OCI-LY7 (cell line): Measurements from ENCODE around the gene RHOT2. TPM values are rescaled to one million over a fixed set of nuclear protein-coding genes. Genes with fewer than 3 reads are reported as not detected.

Source experiments
- BruUV-seq: library from RNA; stranded (reverse); fragments of 400-500 nt; replicated peaks from 2 replicates; lab custom pipeline; 2021; lab: Mats Ljungman, UMichigan
- CTCF ChIA-PET: fragments of 300-600 bp; sonication (Branson Sonifier 250); formaldehyde crosslinking; loops from one replicate; lab custom pipeline; 2022; ENCODE audit warnings: antibody characterized with exemption; ENCODE audit not compliant: unreplicated experiment; lab: Charles Lee
- POLR2A ChIA-PET: fragments of 300-600 bp; sonication (Branson Sonifier 250); formaldehyde crosslinking; loops from one replicate; lab custom pipeline; 2022; ENCODE audit warnings: antibody characterized with exemption; lab: Charles Lee
- DNase-seq: peaks from one replicate; pipeline ENCODE4 v3.0.0-alpha.2; 2015; ENCODE audit warnings: low spot score
- H2AFZ ChIP-seq: fragments of 200-600 bp; sonication (generic), shearing (Covaris generic); 2 replicates; pipeline ENCODE4 v1.6.1; 2014; ENCODE audit warnings: mild to moderate bottlenecking, antibody characterized with exemption, low read length, moderate library complexity
- H3K27ac ChIP-seq: fragments of 200-600 bp; sonication (generic); 2 replicates; pipeline ENCODE4 v1.5.1; 2014; ENCODE audit warnings: mixed run types, low read depth, mild to moderate bottlenecking, moderate library complexity, low read length, inconsistent platforms; ENCODE audit not compliant: poor library complexity, severe bottlenecking
- H3K36me3 ChIP-seq: fragments of 200-600 bp; sonication (generic); 2 replicates; pipeline ENCODE4 v1.6.1; 2014; ENCODE audit warnings: mild to moderate bottlenecking, antibody characterized with exemption, low read length, moderate library complexity, mixed read lengths; ENCODE audit not compliant: insufficient read depth
- H3K4me1 ChIP-seq: fragments of 200-600 bp; sonication (generic); 2 replicates; pipeline ENCODE4 v1.5.1; 2014; ENCODE audit warnings: mild to moderate bottlenecking, low read length; ENCODE audit not compliant: insufficient read depth, poor library complexity, severe bottlenecking
- H3K4me2 ChIP-seq: fragments of 200-600 bp; sonication (generic); 2 replicates; pipeline ENCODE4 v1.6.1; 2014; ENCODE audit warnings: mild to moderate bottlenecking, low read length
- H3K4me3 ChIP-seq: fragments of 200-600 bp; sonication (generic); 2 replicates; pipeline ENCODE4 v1.5.1; 2014; ENCODE audit warnings: mild to moderate bottlenecking, low read depth, low read length; ENCODE audit not compliant: poor library complexity, severe bottlenecking
- H3K79me2 ChIP-seq: fragments of 200-600 bp; sonication (generic); 2 replicates; pipeline ENCODE4 v1.6.1; 2016; ENCODE audit warnings: low read depth, mild to moderate bottlenecking, low read length, moderate library complexity, mixed read lengths; ENCODE audit not compliant: insufficient read depth
- H3K9me2 ChIP-seq: fragments of 200-600 bp; sonication (generic); 2 replicates; pipeline ENCODE4 v1.6.1; 2016; ENCODE audit warnings: mild to moderate bottlenecking, low read length, mixed read lengths; ENCODE audit not compliant: insufficient read depth
- H3K9me3 ChIP-seq: fragments of 200-600 bp; sonication (generic); 2 replicates; pipeline ENCODE4 v1.6.1; 2014; ENCODE audit warnings: mild to moderate bottlenecking, mixed run types, low read length, mixed read lengths
- H4K20me1 ChIP-seq: fragments of 200-600 bp; sonication (generic); 2 replicates; pipeline ENCODE4 v1.6.1; 2014; ENCODE audit warnings: mild to moderate bottlenecking, antibody characterized with exemption, low read length, moderate library complexity, mixed read lengths; ENCODE audit not compliant: insufficient read depth
- EZH2phosphoT487 ChIP-seq: fragments of 200-600 bp; sonication (generic); IDR thresholded peaks from 2 replicates; pipeline ENCODE4 v1.6.1; 2018; ENCODE audit warnings: low read depth, borderline replicate concordance, mild to moderate bottlenecking, mixed run types, antibody characterized with exemption, low read length, moderate library complexity, mixed read lengths
- intact Hi-C: fragments of 100-400 bp; cut with micrococcal nuclease; formaldehyde crosslinking; loops from one replicate; pipeline ENCODE4 v1.10.0; 2022; ENCODE audit not compliant: unreplicated experiment
- total RNA-seq, 2 experiments: library from RNA; depleted of rRNA in 1 of 2; stranded (reverse); fragments of >200 nt in 1 of 2; shearing (Covaris generic) in 1 of 2; gene quantifications; 2 replicates each; pipeline ENCODE4 v1.2.3, GENCODE V29; 2014 to 2022
- TF ChIP-seq, protein P1 (sequence below): fragments of 200-600 bp; sonication (generic); conservative IDR thresholded peaks from 2 replicates; pipeline ENCODE4 v1.5.1; 2014; ENCODE audit warnings: mild to moderate bottlenecking, antibody characterized with exemption, low read length, moderate library complexity, mixed read lengths

The RHOT2 gene
- total RNA-seq, 2 experiments from 2014 or later = 133 to 136 TPM

DNA sequence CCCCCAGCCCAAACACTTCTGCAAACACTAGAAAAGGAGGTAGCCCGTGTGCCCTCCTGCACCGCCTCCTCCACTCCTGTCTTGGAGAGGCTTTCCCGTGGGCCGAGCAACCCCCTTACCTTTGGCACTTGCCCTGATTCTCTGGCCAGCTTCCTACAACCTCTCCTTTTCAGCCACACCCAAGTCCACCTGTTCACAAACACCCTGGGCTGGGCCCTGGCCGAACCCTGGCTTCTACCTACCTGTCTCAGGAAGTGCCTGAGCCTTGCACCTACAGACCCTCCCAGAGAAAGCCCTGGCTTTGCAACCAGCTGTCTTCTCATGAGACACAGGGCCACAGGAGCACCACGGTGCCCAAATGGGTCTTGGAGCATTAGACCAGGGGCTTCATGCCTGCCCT, 51.0 kb downstream of the RHOT2 start:
- Histone ChIP-seq H3K9me2 (no peaks in the 10 kb centered on the region), H3K36me3 (0 out of 2 replicates have a peak, but pooled peaks cover 10% of the 10 kb centered on the region), H3K27ac (peak overlapping the region; percentile 93), H4K20me1 (no peaks in the 10 kb centered on the region), H3K4me2 (peak overlapping the region; percentile 88), H3K79me2 (no peaks in the 10 kb centered on the region), H3K4me3 (peak overlapping the region; percentile 95), H3K9me3 (no peaks in the 10 kb centered on the region), H3K4me1 (peaks cover 61% of the 10 kb centered on the region), H2AFZ (no peak overlapping the region)
- intact Hi-C loops = no loop called here
- ChIA-PET POLR2A (no interaction called here), CTCF (no interaction called here)
- no TSS peak for BruUV-seq
- TF ChIP-seq EZH2phosphoT487 = no peak
- TF ChIP-seq, protein P1, sequence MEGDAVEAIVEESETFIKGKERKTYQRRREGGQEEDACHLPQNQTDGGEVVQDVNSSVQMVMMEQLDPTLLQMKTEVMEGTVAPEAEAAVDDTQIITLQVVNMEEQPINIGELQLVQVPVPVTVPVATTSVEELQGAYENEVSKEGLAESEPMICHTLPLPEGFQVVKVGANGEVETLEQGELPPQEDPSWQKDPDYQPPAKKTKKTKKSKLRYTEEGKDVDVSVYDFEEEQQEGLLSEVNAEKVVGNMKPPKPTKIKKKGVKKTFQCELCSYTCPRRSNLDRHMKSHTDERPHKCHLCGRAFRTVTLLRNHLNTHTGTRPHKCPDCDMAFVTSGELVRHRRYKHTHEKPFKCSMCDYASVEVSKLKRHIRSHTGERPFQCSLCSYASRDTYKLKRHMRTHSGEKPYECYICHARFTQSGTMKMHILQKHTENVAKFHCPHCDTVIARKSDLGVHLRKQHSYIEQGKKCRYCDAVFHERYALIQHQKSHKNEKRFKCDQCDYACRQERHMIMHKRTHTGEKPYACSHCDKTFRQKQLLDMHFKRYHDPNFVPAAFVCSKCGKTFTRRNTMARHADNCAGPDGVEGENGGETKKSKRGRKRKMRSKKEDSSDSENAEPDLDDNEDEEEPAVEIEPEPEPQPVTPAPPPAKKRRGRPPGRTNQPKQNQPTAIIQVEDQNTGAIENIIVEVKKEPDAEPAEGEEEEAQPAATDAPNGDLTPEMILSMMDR = no peak
- DNase-seq = no peak

DNA sequence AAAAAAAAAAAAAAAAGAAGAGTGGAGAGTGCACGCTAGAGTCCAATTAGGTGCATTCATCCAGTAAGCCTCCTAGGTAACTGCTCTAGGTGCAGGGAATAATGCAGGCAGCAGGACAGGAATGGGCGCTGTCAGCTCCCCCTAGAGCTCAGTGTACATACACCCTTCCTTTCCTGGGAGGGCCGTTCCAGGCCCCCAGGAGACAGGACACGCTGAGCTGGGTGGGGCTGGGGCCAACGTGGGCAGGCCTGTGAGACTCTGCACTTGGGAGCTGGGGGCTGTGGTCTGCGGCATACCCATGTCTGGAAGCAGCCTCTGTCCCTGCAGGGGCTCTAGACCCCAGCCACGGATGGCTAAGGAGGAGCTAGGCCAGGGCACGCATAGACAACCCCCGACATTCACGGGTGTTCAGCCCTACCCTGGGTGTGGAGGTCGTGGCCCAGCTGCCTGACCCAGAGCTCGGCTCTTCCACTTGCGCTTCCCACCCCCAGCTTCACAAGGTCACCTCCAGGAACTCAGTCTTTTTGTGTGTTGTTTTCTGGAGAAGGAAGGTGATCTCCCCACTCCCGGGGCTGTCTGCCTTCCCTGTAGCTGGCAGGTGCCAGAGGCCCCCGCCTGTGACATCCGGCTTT, 52.0 kb downstream of the RHOT2 start:
- peak overlapping the region; percentile 93 for H3K27ac ChIP-seq
- no peak for DNase-seq
- H3K79me2 ChIP-seq = no peaks in the 10 kb centered on the region
- no peaks in the 10 kb centered on the region for H3K9me3 ChIP-seq
- ChIA-PET CTCF (interaction anchor here (0.7 kb wide), 1 partner anchor 21 kb away, joined by 4 read pairs; the partner anchor contains the start of gene CIAO3), POLR2A (interaction anchor here (0.5 to 3.2 kb wide), 4 partner anchors 8 to 30 kb away, joined by 3 to 26 read pairs (median 3); partner anchors contain the start of gene WDR24)
- TSS peak; percentile 74 for BruUV-seq
- H3K9me2 ChIP-seq = no peaks in the 10 kb centered on the region
- TF ChIP-seq, protein P1 = no peak; the same call in 1 of the 2 replicates
- no peak for TF ChIP-seq EZH2phosphoT487
- H3K4me1 ChIP-seq = peaks cover 62% of the 10 kb centered on the region
- no peaks in the 10 kb centered on the region for H4K20me1 ChIP-seq
- H2AFZ ChIP-seq = no peak overlapping the region
- H3K4me3 ChIP-seq = peak overlapping the region; percentile 95
- peak overlapping the region; percentile 88 for H3K4me2 ChIP-seq
- 0 out of 2 replicates have a peak, but pooled peaks cover 10% of the 10 kb centered on the region for H3K36me3 ChIP-seq
- intact Hi-C loops = loop anchor here (2.0 to 5.0 kb wide), 2 partner anchors 19 to 38 kb away; partner anchors contain the start of genes JMJD8 and STUB1
